HepG2 (cell line): ENCODE measurements around the gene SHLD1. TPM values are rescaled to one million over a fixed set of nuclear protein-coding genes. Genes with fewer than 3 reads are reported as not detected.
A peak's percentile ranks its signal among the peaks of the same experiment; 100 is the strongest.

Experiments used
- ARNT ChIP-seq: fragments of 450-650 bp; IDR thresholded peaks from 2 replicates; pipeline ENCODE4 v1.6.1; 2017
- CHD4 ChIP-seq: fragments of 200-600 bp; sonication (generic); IDR thresholded peaks from 2 replicates; pipeline ENCODE4 v1.7.0; 2017; ENCODE audit warnings: mild to moderate bottlenecking, low read length, borderline replicate concordance
- DPF2 ChIP-seq: sonication (generic); formaldehyde crosslinking; IDR thresholded peaks from 2 replicates; pipeline ENCODE4 v1.4.0; 2020; ENCODE audit warnings: mild to moderate bottlenecking, low read depth, missing genetic modification reagents, borderline replicate concordance
- GLI4 ChIP-seq: sonication (generic); formaldehyde crosslinking; IDR thresholded peaks from 2 replicates; pipeline ENCODE4 v1.5.1; 2020; ENCODE audit warnings: missing genetic modification reagents, mild to moderate bottlenecking, moderate library complexity, borderline replicate concordance
- HNRNPH1 ChIP-seq: fragments of 200-400 bp; formaldehyde crosslinking; optimal IDR thresholded peaks from 2 replicates; pipeline ENCODE3; 2017; ENCODE audit warnings: mild to moderate bottlenecking, low read depth, low read length
- KDM5A ChIP-seq: fragments of 200-600 bp; sonication (generic); IDR thresholded peaks from 2 replicates; pipeline ENCODE4 v1.7.0; 2018; ENCODE audit warnings: antibody characterized with exemption, mild to moderate bottlenecking, low read length, borderline replicate concordance
- MED1 ChIP-seq: sonication (generic); formaldehyde crosslinking; IDR thresholded peaks from 2 replicates; pipeline ENCODE4 v1.4.0; 2020; ENCODE audit warnings: missing genetic modification reagents
- MTF1 ChIP-seq: sonication (generic); formaldehyde crosslinking; IDR thresholded peaks from 2 replicates; pipeline ENCODE4 v1.5.0; 2020; ENCODE audit warnings: missing genetic modification reagents
- PCBP1 ChIP-seq: fragments of 200-400 bp; formaldehyde crosslinking; IDR thresholded peaks from 2 replicates; pipeline ENCODE4 v1.6.1; 2017; ENCODE audit warnings: mild to moderate bottlenecking, low read depth, low read length, borderline replicate concordance
- REL ChIP-seq: sonication (generic); formaldehyde crosslinking; conservative IDR thresholded peaks from 2 replicates; pipeline ENCODE4 v1.8.0; 2022; ENCODE audit warnings: mild to moderate bottlenecking, missing genetic modification reagents, moderate library complexity
- SMAD3 ChIP-seq: sonication (generic); formaldehyde crosslinking; IDR thresholded peaks from 2 replicates; pipeline ENCODE4 v1.4.0; 2020; ENCODE audit warnings: missing genetic modification reagents
- SP5 ChIP-seq: IDR thresholded peaks from 2 replicates; pipeline ENCODE4 v1.6.1; 2016; ENCODE audit warnings: low read depth, borderline replicate concordance
- SRY ChIP-seq: sonication (generic); formaldehyde crosslinking; IDR thresholded peaks from 2 replicates; pipeline ENCODE4 v1.8.0; 2022; ENCODE audit warnings: mild to moderate bottlenecking, missing genetic modification reagents
- ZBTB7B ChIP-seq: sonication (generic); formaldehyde crosslinking; IDR thresholded peaks from 2 replicates; pipeline ENCODE4 v1.4.0; 2020; ENCODE audit warnings: missing genetic modification reagents
- ZNF124 ChIP-seq: sonication (generic); formaldehyde crosslinking; IDR thresholded peaks from 2 replicates; pipeline ENCODE4 v1.4.0; 2020; ENCODE audit warnings: missing genetic modification reagents
- ZNF652 ChIP-seq: IDR thresholded peaks from 2 replicates; pipeline ENCODE4 v1.6.1; 2016; ENCODE audit warnings: low read depth, borderline replicate concordance
- ZNF75D ChIP-seq: sonication (generic); formaldehyde crosslinking; IDR thresholded peaks from 2 replicates; pipeline ENCODE4 v1.8.1; 2023; ENCODE audit warnings: missing genetic modification reagents, mild to moderate bottlenecking, borderline replicate concordance
- ZNF841 ChIP-seq: sonication (generic); formaldehyde crosslinking; IDR thresholded peaks from 2 replicates; pipeline ENCODE4 v1.8.1; 2023; ENCODE audit warnings: missing genetic modification reagents, borderline replicate concordance
- ZSCAN29 ChIP-seq: sonication (generic); formaldehyde crosslinking; conservative IDR thresholded peaks from 2 replicates; pipeline ENCODE4 v1.4.0; 2020; ENCODE audit warnings: mild to moderate bottlenecking, missing genetic modification reagents
- polyA plus RNA-seq, 8 experiments: library from polyadenylated mRNA; depleted of rRNA in 3 of 8; stranded (reverse) in 7 of 8; unstranded in 1 of 8; fragments of >200 nt; fragmentation: Illumina TruSeq in 4 of 8; extraction: Trizol in 4 of 8; gene quantifications; 2 replicates each; pipeline versions ENCODE4 v1.2.1 to v1.2.3, GENCODE V29; 2011 to 2016; ENCODE audit warnings: low read depth in 4 of 8, missing spikeins in 1 of 8, mixed read lengths in 1 of 8; ENCODE audit not compliant: insufficient read depth in 1 of 8
- total RNA-seq, 5 experiments: library from RNA; depleted of rRNA; stranded (reverse); fragments of >200 nt; fragmentation: Illumina TruSeq; extraction: Trizol; gene quantifications; 2 replicates each; pipeline ENCODE4 v1.2.3, GENCODE V29; 2016; ENCODE audit warnings: low read depth in 1 of 5
- TF ChIP-seq, protein P1 (sequence below), 2 experiments: sonication (generic) in 1 of 2; formaldehyde crosslinking in 1 of 2; IDR thresholded peaks; 2 replicates each; pipeline versions ENCODE4 v1.4.0 to v1.6.1; 2018 to 2020; ENCODE audit warnings: missing genetic modification reagents in 2 of 2, borderline replicate concordance in 1 of 2, low read depth in 1 of 2, mild to moderate bottlenecking in 1 of 2, missing biosample characterization in 1 of 2
- TF ChIP-seq, protein P2 (sequence below): sonication (generic); formaldehyde crosslinking; IDR thresholded peaks from 2 replicates; pipeline ENCODE4 v1.5.0; 2020; ENCODE audit warnings: mild to moderate bottlenecking, missing genetic modification reagents
- TF ChIP-seq, protein P3 (sequence below): sonication (generic); formaldehyde crosslinking; IDR thresholded peaks from 2 replicates; pipeline ENCODE4 v1.8.0; 2023; ENCODE audit warnings: mild to moderate bottlenecking, missing genetic modification reagents
- TF ChIP-seq, protein P4 (sequence below): sonication (generic); formaldehyde crosslinking; conservative IDR thresholded peaks from 2 replicates; pipeline ENCODE4 v1.5.0; 2020; ENCODE audit warnings: missing genetic modification reagents
- TF ChIP-seq, protein P5 (sequence below): IDR thresholded peaks from 2 replicates; pipeline ENCODE4 v1.6.1; 2012; ENCODE audit warnings: inconsistent platforms

SHLD1 gene
- total and polyA plus RNA-seq, 2 of the 13 experiments (the other 11 are each of a cell fraction or from before 2014, with no cell fraction given): 8.9 to 10.0 TPM

DNA sequence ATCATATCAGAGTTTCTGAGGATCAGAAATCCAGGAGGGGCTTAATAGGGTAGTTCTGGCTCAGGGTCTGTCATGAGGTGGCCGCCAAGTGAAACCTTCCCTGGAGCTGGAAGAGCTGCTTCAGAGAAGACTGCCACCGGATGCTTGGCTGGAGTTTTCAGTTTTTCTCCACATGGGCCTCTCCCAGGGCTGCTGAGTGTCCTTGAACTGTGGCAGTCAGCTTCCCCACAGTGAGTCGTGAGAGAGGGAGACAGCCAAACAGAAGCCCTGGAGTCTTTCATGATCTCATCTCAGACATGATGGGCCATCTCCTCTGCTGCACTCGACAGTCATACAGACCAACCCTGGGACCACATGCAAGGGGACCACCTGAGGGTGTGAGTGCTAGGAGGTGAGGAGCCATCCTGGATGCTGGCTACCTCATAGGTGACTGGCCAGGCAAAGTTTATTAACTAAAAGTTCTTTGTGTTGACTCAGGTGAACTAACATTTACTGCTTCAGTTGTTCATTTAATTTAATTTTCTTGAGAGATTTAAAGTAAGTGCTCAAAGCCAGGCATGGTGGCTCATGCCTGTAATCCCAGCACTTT lies 71.5 kb downstream of the SHLD1 start (continued):
- TF ChIP-seq, protein P1, sequence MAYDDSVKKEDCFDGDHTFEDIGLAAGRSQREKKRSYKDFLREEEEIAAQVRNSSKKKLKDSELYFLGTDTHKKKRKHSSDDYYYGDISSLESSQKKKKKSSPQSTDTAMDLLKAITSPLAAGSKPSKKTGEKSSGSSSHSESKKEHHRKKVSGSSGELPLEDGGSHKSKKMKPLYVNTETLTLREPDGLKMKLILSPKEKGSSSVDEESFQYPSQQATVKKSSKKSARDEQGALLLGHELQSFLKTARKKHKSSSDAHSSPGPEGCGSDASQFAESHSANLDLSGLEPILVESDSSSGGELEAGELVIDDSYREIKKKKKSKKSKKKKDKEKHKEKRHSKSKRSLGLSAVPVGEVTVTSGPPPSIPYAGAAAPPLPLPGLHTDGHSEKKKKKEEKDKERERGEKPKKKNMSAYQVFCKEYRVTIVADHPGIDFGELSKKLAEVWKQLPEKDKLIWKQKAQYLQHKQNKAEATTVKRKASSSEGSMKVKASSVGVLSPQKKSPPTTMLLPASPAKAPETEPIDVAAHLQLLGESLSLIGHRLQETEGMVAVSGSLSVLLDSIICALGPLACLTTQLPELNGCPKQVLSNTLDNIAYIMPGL (CRISPR knock-in tag; IDR thresholded peaks at IDR 0.05; ENCODE audit: borderline replicate concordance in 1 of 2, low read depth in 1 of 2): peak; percentile 40 to 57; a peak in 1 of 4 replicates
- TF ChIP-seq, protein P2, sequence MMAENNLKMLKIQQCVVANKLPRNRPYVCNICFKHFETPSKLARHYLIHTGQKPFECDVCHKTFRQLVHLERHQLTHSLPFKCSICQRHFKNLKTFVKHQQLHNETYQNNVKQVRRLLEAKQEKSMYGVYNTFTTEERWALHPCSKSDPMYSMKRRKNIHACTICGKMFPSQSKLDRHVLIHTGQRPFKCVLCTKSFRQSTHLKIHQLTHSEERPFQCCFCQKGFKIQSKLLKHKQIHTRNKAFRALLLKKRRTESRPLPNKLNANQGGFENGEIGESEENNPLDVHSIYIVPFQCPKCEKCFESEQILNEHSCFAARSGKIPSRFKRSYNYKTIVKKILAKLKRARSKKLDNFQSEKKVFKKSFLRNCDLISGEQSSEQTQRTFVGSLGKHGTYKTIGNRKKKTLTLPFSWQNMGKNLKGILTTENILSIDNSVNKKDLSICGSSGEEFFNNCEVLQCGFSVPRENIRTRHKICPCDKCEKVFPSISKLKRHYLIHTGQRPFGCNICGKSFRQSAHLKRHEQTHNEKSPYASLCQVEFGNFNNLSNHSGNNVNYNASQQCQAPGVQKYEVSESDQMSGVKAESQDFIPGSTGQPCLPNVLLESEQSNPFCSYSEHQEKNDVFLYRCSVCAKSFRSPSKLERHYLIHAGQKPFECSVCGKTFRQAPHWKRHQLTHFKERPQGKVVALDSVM (CRISPR knock-in tag): peak; percentile 53
- TF ChIP-seq CHD4 (no peak; the same call in 1 of the 2 replicates), MED1 (CRISPR knock-in tag) (peak; percentile 92), KDM5A (no peak), ZNF841 (CRISPR knock-in tag) (no peak), ZSCAN29 (peak; percentile 88; the same call in 1 of the 2 replicates), DPF2 (peak; percentile 90), ZNF652 (peak; percentile 36; the same call in 1 of the 2 replicates), ARNT (no peak), REL (CRISPR knock-in tag) (no peak), PCBP1 (no peak), ZNF124 (CRISPR knock-in tag) (peak; percentile 95), HNRNPH1 (no peak), SRY (CRISPR knock-in tag) (no peak), GLI4 (CRISPR knock-in tag) (no peak), ZNF75D (CRISPR knock-in tag) (no peak), SMAD3 (peak; percentile 93), ZBTB7B (CRISPR knock-in tag) (peak; percentile 81), MTF1 (CRISPR knock-in tag) (no peak), SP5 (CRISPR knock-in tag) (0 out of 2 replicates have a peak, but pooled peaks have one; percentile 39)
- TF ChIP-seq, protein P3, sequence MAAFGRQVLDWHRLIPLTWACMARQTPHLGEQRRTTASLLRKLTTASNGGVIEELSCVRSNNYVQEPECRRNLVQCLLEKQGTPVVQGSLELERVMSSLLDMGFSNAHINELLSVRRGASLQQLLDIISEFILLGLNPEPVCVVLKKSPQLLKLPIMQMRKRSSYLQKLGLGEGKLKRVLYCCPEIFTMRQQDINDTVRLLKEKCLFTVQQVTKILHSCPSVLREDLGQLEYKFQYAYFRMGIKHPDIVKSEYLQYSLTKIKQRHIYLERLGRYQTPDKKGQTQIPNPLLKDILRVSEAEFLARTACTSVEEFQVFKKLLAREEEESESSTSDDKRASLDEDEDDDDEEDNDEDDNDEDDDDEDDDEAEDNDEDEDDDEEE (CRISPR knock-in tag): peak; percentile 61; the same call in 1 of the 2 replicates
- TF ChIP-seq, protein P4, sequence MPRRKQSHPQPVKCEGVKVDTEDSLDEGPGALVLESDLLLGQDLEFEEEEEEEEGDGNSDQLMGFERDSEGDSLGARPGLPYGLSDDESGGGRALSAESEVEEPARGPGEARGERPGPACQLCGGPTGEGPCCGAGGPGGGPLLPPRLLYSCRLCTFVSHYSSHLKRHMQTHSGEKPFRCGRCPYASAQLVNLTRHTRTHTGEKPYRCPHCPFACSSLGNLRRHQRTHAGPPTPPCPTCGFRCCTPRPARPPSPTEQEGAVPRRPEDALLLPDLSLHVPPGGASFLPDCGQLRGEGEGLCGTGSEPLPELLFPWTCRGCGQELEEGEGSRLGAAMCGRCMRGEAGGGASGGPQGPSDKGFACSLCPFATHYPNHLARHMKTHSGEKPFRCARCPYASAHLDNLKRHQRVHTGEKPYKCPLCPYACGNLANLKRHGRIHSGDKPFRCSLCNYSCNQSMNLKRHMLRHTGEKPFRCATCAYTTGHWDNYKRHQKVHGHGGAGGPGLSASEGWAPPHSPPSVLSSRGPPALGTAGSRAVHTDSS (CRISPR knock-in tag): no peak
- TF ChIP-seq, protein P5, sequence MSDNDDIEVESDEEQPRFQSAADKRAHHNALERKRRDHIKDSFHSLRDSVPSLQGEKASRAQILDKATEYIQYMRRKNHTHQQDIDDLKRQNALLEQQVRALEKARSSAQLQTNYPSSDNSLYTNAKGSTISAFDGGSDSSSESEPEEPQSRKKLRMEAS: peak; percentile 70; the same call in 1 of the 2 replicates
